HG03064 (cell line): ENCODE measurements around the gene EIF3CL.
"Not testable (repeated sequence)": the region's sequence is repeated elsewhere in the genome, so short reads cannot be mapped to it uniquely, and the experiment has no call there.

ENCODE experiments used
- ATAC-seq: cut with Tn5 transposase; IDR thresholded peaks from one replicate; pipeline ENCODE4 v1.9.1; 2021; ENCODE audit warnings: low read depth; ENCODE audit not compliant: unreplicated experiment

The EIF3CL gene, protein sequence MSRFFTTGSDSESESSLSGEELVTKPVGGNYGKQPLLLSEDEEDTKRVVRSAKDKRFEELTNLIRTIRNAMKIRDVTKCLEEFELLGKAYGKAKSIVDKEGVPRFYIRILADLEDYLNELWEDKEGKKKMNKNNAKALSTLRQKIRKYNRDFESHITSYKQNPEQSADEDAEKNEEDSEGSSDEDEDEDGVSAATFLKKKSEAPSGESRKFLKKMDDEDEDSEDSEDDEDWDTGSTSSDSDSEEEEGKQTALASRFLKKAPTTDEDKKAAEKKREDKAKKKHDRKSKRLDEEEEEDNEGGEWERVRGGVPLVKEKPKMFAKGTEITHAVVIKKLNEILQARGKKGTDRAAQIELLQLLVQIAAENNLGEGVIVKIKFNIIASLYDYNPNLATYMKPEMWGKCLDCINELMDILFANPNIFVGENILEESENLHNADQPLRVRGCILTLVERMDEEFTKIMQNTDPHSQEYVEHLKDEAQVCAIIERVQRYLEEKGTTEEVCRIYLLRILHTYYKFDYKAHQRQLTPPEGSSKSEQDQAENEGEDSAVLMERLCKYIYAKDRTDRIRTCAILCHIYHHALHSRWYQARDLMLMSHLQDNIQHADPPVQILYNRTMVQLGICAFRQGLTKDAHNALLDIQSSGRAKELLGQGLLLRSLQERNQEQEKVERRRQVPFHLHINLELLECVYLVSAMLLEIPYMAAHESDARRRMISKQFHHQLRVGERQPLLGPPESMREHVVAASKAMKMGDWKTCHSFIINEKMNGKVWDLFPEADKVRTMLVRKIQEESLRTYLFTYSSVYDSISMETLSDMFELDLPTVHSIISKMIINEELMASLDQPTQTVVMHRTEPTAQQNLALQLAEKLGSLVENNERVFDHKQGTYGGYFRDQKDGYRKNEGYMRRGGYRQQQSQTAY

GRCh38 chr16:28403220-28404072, at the start of gene EIF3CL:
TSS of gene EIF3CL (minus strand) at chr16:28403841. CDS start at chr16:28403618, 223 bp downstream.
- ATAC-seq = peak; percentile 91

DNA sequence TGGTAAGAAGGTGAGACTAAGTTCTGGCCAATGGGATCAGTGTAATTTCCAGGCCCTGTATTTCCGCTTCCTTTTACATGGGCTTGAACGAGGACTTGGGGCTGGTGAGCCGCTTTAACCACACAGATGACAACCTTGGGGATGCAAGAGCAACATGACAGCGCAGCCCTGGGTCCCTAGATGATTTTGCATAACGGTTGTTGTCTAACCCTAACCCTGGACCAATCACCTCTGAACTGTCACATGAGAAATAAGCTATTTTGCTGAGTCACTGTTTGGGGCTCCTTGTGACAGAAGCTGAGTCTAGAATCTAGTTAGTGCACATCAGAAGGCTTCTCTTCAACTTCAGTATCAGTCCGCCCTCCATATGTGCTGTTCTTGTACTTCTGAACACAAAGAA, 43.4 kb upstream of the EIF3CL start:
- not testable (repeated sequence) for ATAC-seq

- ATAC-seq = not testable (repeated sequence)
Measured at GRCh38 chr16:28446388-28446787, 42.7 kb upstream of the EIF3CL start.

DNA sequence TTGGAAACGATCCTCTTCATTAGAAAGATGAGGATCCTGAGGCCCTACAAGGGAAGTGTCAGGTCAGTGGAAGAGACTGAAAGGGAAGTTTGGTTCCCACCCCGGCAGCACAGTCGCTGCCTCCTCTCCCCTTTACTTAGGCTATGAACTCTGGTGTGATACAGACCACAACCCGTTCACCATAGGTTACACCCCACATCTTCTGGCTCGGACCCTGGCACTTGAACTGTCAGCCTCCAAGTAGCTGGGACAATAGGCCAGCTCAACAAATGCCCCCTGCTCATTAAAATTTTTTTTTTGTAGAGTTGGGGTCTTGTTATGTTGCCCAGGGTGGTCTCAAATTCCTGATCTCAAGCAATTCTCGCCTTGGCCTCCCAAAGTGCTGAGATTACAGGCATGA, 40.3 kb upstream of the EIF3CL start:
- not testable (repeated sequence) for ATAC-seq

GRCh38 chr16:28438899-28439298, 35.3 kb upstream of the EIF3CL start:
- ATAC-seq = not testable (repeated sequence)

DNA sequence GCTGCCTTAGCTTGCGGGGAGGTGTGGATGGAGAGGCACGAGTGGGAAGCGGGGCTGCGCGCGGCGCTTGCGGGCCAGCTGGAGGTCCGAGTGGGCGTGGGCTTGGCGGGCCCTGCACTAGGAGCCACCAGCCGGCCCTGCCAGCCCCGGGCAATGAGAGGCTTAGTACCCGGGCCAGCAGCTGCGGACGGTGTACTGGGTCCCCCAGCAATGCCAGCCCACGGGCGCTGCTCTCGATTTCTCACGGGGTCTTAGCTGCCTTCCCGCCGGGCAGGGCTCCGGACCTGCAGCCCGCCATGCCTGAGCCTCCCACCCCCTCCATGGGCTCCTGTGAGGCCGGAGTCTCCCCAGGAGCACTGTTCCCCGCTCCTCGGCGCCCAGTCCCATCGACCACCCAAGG, 31.7 kb upstream of the EIF3CL start:
- not testable (repeated sequence) for ATAC-seq

- ATAC-seq = not testable (repeated sequence)
Measured at GRCh38 chr16:28426060-28426680, 22.5 kb upstream of the EIF3CL start.

DNA sequence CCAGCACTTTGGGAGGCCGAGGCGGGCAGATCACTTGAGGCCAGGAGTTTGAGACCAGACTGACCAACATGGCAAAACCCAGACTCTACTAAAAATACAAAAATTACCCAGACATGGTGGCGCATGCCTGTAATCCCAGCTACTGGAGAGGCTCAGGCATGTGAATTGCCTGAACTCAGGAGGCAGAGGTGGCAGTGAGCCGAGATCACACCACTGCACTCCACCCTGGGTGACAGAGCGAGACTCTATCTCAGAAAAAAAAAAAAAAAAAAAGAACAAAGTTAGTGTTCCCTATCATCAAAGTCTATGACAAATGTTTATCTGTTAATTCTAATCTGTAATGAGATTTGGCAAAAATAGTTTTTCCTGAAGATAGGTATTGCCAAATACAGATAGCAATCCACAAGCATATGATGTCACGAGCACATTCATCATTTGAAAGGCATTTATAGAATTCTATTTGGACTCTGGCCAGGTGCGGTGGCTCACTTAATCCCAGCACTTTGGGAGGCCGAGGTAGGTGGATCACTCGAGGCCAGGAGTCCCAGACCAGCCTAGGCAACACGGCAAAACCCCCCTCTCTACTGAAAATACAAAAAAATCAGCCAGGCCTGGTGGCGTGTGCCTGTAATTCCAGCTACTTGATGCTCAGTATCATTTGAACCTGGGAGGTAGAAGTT, 17.6 kb upstream of the EIF3CL start:
- ATAC-seq = not testable (repeated sequence)

GRCh38 chr16:28417033-28417432, 13.4 kb upstream of the EIF3CL start:
- not testable (repeated sequence) for ATAC-seq

GRCh38 chr16:28414530-28414929, 10.9 kb upstream of the EIF3CL start:
- ATAC-seq = not testable (repeated sequence)

DNA sequence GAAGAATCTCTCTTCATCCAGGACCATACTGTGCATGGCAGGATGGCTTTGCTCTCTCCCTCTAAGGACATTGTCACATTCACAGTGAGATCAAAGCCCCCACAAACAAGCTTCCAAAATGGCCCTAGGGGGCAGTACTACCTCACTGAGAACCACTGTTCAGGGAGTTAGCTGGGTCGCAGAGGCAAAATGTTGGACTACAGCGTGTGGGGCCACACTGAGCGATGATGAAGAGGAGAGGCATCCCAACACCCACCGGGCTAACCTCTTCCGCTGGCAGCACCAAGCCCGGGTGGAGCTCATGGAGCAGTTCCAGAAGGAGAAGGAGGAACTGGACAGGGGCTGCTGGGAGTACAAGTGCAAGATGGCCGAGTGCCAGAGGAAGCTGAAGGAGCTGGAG, 9.9 kb upstream of the EIF3CL start:
- ATAC-seq = not testable (repeated sequence)

GRCh38 chr16:28392054-28392453, 11.6 kb downstream of the EIF3CL start:
- ATAC-seq = not testable (repeated sequence)

DNA sequence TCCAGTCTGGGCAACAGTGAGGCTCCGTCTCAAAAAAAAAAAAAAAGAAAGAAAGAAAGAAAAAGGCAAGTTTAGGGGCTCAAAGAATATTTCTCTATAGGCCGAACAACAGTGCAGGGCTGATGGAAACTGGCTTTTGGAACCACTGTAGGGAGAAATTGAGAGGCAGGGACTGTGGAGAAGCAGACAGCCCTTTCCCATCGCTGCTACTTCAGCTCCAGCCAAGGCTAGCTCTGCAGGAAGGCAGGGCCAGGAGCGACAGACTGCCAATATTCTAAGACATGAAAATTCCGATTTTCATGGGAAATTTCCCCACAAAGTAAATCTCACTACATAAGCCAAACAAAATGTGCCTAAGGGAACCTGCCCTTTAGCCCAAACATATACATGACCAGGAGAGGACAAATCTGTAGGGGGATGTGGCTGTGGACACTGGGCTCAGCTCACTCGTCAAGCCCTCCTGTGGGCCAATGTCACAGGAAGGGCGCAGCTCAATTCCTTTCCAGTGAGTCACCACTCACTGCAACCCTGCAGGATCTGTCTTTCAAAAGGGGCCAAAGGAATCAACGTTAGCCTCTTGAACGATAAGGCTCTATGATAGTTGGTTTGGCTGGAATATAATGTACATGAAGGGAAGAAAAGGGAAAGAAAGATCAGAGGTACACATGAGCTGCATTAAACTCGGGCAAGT, 21.3 kb downstream of the EIF3CL start:
- ATAC-seq = not testable (repeated sequence)

- ATAC-seq = not testable (repeated sequence)
Measured at GRCh38 chr16:28377822-28378221, 25.8 kb downstream of the EIF3CL start.

GRCh38 chr16:28377108-28377625, 26.5 kb downstream of the EIF3CL start:
- ATAC-seq = not testable (repeated sequence)

- not testable (repeated sequence) for ATAC-seq
Measured at GRCh38 chr16:28375115-28375514, 28.5 kb downstream of the EIF3CL start.

DNA sequence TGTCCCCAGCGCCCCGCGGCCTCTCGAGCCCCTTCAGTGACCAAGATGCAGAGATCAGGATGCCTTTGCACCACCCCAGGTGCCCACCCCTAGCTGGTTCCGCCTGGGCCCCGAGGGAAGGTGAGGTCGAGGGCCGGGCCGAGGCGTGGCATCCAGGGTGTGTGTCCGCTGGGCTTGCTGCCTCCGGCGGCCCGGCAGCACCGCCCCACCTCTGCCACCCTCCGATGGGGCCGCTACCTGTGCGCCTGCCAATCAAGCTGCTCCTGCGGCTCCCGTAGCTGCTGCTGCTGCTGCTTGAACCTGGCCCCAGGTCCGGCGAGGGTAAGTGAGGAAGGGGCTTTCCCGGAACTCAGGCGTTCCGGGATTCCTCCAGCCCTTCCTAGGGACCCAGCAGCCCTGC, 29.4 kb downstream of the EIF3CL start:
- not testable (repeated sequence) for ATAC-seq

DNA sequence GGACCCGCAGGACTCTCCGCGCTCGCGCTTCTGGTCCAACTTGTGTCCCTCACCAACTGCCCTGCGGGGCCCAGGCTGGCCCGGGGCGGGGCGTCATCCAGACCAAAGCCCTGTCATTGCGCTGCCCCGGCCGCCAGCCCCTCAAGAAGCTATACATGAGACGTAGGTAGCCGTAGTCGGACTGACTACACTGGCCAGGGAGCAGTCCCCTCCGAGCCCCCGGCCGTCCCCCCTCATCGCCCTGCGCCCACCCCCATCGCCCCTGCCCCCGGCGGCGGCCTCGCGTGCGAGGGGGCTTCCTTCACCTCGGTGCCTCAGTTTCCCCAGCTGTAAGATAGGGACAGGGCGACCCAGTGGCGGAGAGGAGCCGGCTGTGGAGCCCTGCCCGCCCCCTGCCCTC, 35.7 kb downstream of the EIF3CL start:
- ATAC-seq = not testable (repeated sequence)
